Measurements from ENCODE around the gene DYNC1I1.
A peak's percentile ranks its signal among the peaks of the same experiment; 100 is the strongest.

Gene DYNC1I1

GRCh38 chr7:95883217-95883616 is 110.9 kb downstream of the DYNC1I1 start:
- H3K4me3 ChIP-seq (ENCODE audit: low read depth, low read length), result no peak overlapping the region
- DNase-seq, result no peak
- H3K27ac ChIP-seq, result no peak overlapping the region
- no peak for TF ChIP-seq CTCF (IDR thresholded peaks at IDR 0.05; ENCODE audit: low read depth, low read length, missing control alignments)
- in situ Hi-C loops (cut with HindIII; ENCODE audit: low pct_ligation_motif_present, low sequenced_read_pairs), result no loop called here
- H3K36me3 ChIP-seq (replicated peaks), result no peaks in the 10 kb centered on the region
- H3K27me3 ChIP-seq (replicated peaks), result no peaks in the 10 kb centered on the region

DNA sequence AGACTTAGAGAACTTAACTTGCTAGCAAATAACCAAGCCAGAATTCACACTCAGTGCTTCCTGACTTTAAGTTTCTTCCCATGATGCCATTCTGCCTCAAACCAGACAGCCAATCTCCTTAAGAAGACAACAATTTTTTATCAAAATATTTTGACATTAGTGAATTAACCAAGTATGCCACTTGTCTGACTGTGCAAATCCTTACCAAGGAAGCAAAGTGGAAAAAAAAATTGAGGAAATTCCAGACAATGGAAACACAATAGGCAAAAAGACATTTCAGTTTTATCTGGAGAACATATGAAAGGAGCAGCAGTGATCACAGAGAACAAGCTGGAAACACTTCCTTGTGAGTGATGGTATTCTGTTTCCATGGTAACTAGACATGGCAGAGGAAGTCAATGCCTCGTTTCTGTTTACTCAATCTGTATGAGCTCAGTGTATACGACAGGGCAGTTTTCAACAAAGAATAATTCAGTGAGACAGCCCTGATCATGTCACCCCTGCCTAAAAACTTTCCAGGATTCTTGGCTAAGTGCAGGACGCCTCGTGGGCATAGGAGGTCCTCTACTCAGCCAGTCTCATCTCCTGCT is 114.2 kb downstream of the DYNC1I1 start:
- H3K27ac ChIP-seq, result no peak overlapping the region
- H3K36me3 ChIP-seq (replicated peaks), result no peaks in the 10 kb centered on the region
- in situ Hi-C loops (cut with HindIII; ENCODE audit: low pct_ligation_motif_present, low sequenced_read_pairs), result no loop called here
- H3K4me3 ChIP-seq (ENCODE audit: low read depth, low read length), result no peak overlapping the region
- no peaks in the 10 kb centered on the region for H3K27me3 ChIP-seq (replicated peaks)
- DNase-seq, result peak; percentile 65
- no peak for TF ChIP-seq CTCF (IDR thresholded peaks at IDR 0.05; ENCODE audit: low read depth, low read length, missing control alignments)

GRCh38 chr7:95893484-95893883 is 121.1 kb downstream of the DYNC1I1 start:
- in situ Hi-C loops (cut with HindIII; ENCODE audit: low pct_ligation_motif_present, low sequenced_read_pairs), result no loop called here
- DNase-seq, result no peak
- Histone ChIP-seq H3K27ac (no peak overlapping the region), H3K4me3 (ENCODE audit: low read depth, low read length) (no peak overlapping the region), H3K36me3 (replicated peaks) (no peaks in the 10 kb centered on the region), H3K27me3 (replicated peaks) (no peaks in the 10 kb centered on the region)
- TF ChIP-seq CTCF (IDR thresholded peaks at IDR 0.05; ENCODE audit: low read depth, low read length, missing control alignments), result no peak

DNA sequence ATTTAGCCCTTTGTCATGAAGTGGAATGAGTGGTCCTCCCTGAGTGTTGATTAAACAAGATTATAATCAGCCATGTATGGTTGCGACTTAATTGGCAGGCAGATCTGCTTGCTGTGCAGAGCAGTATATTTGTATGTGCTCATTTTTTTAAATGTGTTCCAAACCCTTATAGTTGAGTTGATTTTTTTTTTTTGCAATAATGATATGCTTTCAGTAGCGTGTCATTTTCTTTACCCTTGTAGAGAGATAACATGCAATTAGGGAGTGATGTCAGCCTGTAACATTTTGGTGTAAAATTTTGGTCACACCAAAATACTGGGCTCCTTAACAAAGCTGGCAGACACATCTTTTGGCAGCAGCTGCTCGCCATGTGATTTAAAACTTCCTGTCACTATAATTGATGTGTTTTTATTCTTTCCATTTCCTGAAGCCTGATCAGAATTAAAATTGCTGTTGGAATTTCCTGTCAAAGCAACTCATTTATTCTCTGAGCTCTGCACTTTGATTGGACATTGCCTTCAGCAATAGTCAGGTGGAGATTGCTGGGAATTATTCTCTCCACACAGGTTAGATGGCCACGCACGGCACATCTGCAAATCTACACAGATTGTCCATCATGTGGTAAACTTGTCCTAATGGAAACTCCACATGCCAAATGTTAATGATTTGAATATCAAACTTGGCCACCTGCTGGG is 125.3 kb downstream of the DYNC1I1 start:
- in situ Hi-C loops (cut with HindIII; ENCODE audit: low pct_ligation_motif_present, low sequenced_read_pairs), result no loop called here
- Histone ChIP-seq H3K27ac (no peak overlapping the region), H3K27me3 (replicated peaks) (no peaks in the 10 kb centered on the region), H3K4me3 (ENCODE audit: low read depth, low read length) (no peak overlapping the region), H3K36me3 (replicated peaks) (no peaks in the 10 kb centered on the region)
- DNase-seq, result no peak
- no peak for TF ChIP-seq CTCF (IDR thresholded peaks at IDR 0.05; ENCODE audit: low read depth, low read length, missing control alignments)

GRCh38 chr7:95899919-95900513 is 127.7 kb downstream of the DYNC1I1 start:
- H3K27ac ChIP-seq, result no peak overlapping the region
- TF ChIP-seq CTCF (IDR thresholded peaks at IDR 0.05; ENCODE audit: low read depth, low read length, missing control alignments), result peak; percentile 30
- in situ Hi-C loops (cut with HindIII; ENCODE audit: low pct_ligation_motif_present, low sequenced_read_pairs), result no loop called here
- H3K36me3 ChIP-seq (replicated peaks), result no peaks in the 10 kb centered on the region
- DNase-seq, result no peak
- H3K4me3 ChIP-seq (ENCODE audit: low read depth, low read length), result no peak overlapping the region
- no peaks in the 10 kb centered on the region for H3K27me3 ChIP-seq (replicated peaks)
